SK-N-SH (cell line): ENCODE results near the gene PPIP5K2. TPM values are rescaled to one million over a fixed set of nuclear protein-coding genes. Genes with fewer than 3 reads are reported as not detected.

ENCODE experiments used
- CTCF ChIA-PET: fragments of 300-600, 350-600 bp; formaldehyde crosslinking; extraction: SDS; loops from one replicate; lab custom pipeline; 2021; lab: Yijun Ruan, JAX
- POLR2A ChIA-PET: fragments of 350-600 bp; sonication (Branson Sonifier 250); formaldehyde crosslinking; extraction: SDS; loops from one replicate; lab custom pipeline; 2020; ENCODE audit warnings: antibody characterized with exemption, inconsistent platforms; lab: Yijun Ruan, JAX
- DNase-seq: peaks from one replicate; pipeline ENCODE4 v3.0.0; 2012
- H2AFZ ChIP-seq: fragments of 200-600 bp; sonication (generic); 2 replicates; pipeline ENCODE4 v1.8.1; 2016; ENCODE audit warnings: antibody characterized with exemption, mild to moderate bottlenecking, low read depth
- H3F3A ChIP-seq: fragments of 200-600 bp; sonication (generic); replicated peaks from 2 replicates; pipeline ENCODE3; 2016; ENCODE audit warnings: antibody characterized with exemption, mild to moderate bottlenecking; ENCODE audit not compliant: insufficient read depth
- H3K27ac ChIP-seq, 2 experiments: fragments of 200-500 bp in 1 of 2; fragments of 200-600 bp in 1 of 2; sonication (Bioruptor generic) in 1 of 2; sonication (generic), shearing (Covaris generic) in 1 of 2; 2 replicates each; pipeline versions ENCODE4 v1.5.1 to v1.6.1; 2014 to 2016; ENCODE audit warnings: low read depth in 2 of 2, inconsistent platforms in 1 of 2, low read length in 1 of 2, mild to moderate bottlenecking in 1 of 2, mixed read lengths in 1 of 2
- H3K27me3 ChIP-seq: fragments of 200-600 bp; sonication (generic), shearing (Covaris generic); 2 replicates; pipeline ENCODE4 v1.6.1; 2016; ENCODE audit warnings: mixed run types; ENCODE audit not compliant: insufficient read depth
- H3K36me3 ChIP-seq, 2 experiments: fragments of 200-500 bp in 1 of 2; fragments of 200-600 bp in 1 of 2; sonication (Bioruptor generic) in 1 of 2; sonication (generic) in 1 of 2; replicated peaks in 1 of 2; 2 replicates each; pipeline versions ENCODE3 to v1.5.1; 2014 to 2016; ENCODE audit warnings: low read length in 1 of 2, mild to moderate bottlenecking in 1 of 2; ENCODE audit not compliant: insufficient read depth in 2 of 2, control insufficient read depth in 1 of 2
- H3K4me1 ChIP-seq, 2 experiments: fragments of 200-500 bp in 1 of 2; fragments of 200-600 bp in 1 of 2; sonication (Bioruptor generic) in 1 of 2; sonication (generic), shearing (Covaris generic) in 1 of 2; 2 replicates each; pipeline versions ENCODE4 v1.5.1 to v1.6.1; 2014 to 2016; ENCODE audit warnings: low read depth in 1 of 2, low read length in 1 of 2, mixed run types in 1 of 2; ENCODE audit not compliant: insufficient read depth in 2 of 2, control insufficient read depth in 1 of 2
- H3K4me2 ChIP-seq: fragments of 200-600 bp; sonication (generic), shearing (Covaris generic); 2 replicates; pipeline ENCODE4 v1.6.1; 2017; ENCODE audit warnings: mixed run types
- H3K4me3 ChIP-seq, 2 experiments: fragments of 200-500 bp in 1 of 2; fragments of 200-600 bp in 1 of 2; sonication (Bioruptor generic) in 1 of 2; sonication (generic), shearing (Covaris generic) in 1 of 2; 2 replicates each; pipeline versions ENCODE4 v1.5.1 to v1.8.1; 2014 to 2016; ENCODE audit warnings: low read depth in 2 of 2, inconsistent platforms in 1 of 2, low read length in 1 of 2, mild to moderate bottlenecking in 1 of 2, mixed read lengths in 1 of 2, moderate library complexity in 1 of 2
- H3K79me2 ChIP-seq: fragments of 200-600 bp; sonication (generic); 2 replicates; pipeline ENCODE4 v1.8.1; 2017; ENCODE audit warnings: mild to moderate bottlenecking; ENCODE audit not compliant: insufficient read depth
- H3K9ac ChIP-seq: fragments of 200-600 bp; sonication (generic); 2 replicates; pipeline ENCODE4 v1.6.1; 2017; ENCODE audit warnings: mixed run types
- H3K9me2 ChIP-seq: fragments of 200-600 bp; sonication (generic); 2 replicates; pipeline ENCODE4 v1.6.1; 2017; ENCODE audit warnings: mixed run types
- H3K9me3 ChIP-seq: fragments of 200-600 bp; sonication (generic); 2 replicates; pipeline ENCODE4 v1.6.1; 2017; ENCODE audit warnings: mixed run types, mild to moderate bottlenecking, moderate library complexity
- H4K20me1 ChIP-seq: fragments of 200-600 bp; sonication (generic); 2 replicates; pipeline ENCODE4 v1.6.1; 2017; ENCODE audit warnings: mild to moderate bottlenecking, mixed run types; ENCODE audit not compliant: insufficient read depth
- CHD2 ChIP-seq: fragments of 150-350 bp; IDR thresholded peaks from 2 replicates; pipeline ENCODE4 v1.6.1; 2018; ENCODE audit warnings: low read length; ENCODE audit not compliant: partially characterized antibody
- CTCF ChIP-seq: fragments of 200-600 bp; sonication (generic); IDR thresholded peaks from 2 replicates; pipeline ENCODE4 v1.6.1; 2017; ENCODE audit warnings: antibody characterized with exemption, mild to moderate bottlenecking, moderate library complexity
- ELF1 ChIP-seq: IDR thresholded peaks from 2 replicates; pipeline ENCODE4 v1.4.0; 2012
- EZH2phosphoT487 ChIP-seq: fragments of 200-600 bp; sonication (generic); IDR thresholded peaks from 2 replicates; pipeline ENCODE4 v1.6.1; 2017; ENCODE audit warnings: low read depth, mixed run types, mild to moderate bottlenecking, antibody characterized with exemption, moderate library complexity, borderline replicate concordance
- FOSL2 ChIP-seq: IDR thresholded peaks from 2 replicates; pipeline ENCODE4 v1.4.0; 2012; ENCODE audit warnings: low read depth, mild to moderate bottlenecking, moderate library complexity, borderline replicate concordance
- FOXJ3 ChIP-seq: sonication (generic); formaldehyde crosslinking; IDR thresholded peaks from 2 replicates; pipeline ENCODE4 v1.5.1; 2020; ENCODE audit warnings: mild to moderate bottlenecking, missing genetic modification reagents
- GABPA ChIP-seq: IDR thresholded peaks from 2 replicates; pipeline ENCODE4 v1.4.0; 2012; ENCODE audit warnings: low read depth, mild to moderate bottlenecking
- IRF3 ChIP-seq: fragments of 150-350 bp; IDR thresholded peaks from 2 replicates; pipeline ENCODE4 v1.6.1; 2016; ENCODE audit warnings: mild to moderate bottlenecking, low read depth, low read length
- JUND ChIP-seq: IDR thresholded peaks from 2 replicates; pipeline ENCODE4 v1.4.0; 2012
- MAX ChIP-seq: IDR thresholded peaks from 2 replicates; pipeline ENCODE4 v1.4.0; 2012; ENCODE audit warnings: low read depth
- MXI1 ChIP-seq: IDR thresholded peaks from 2 replicates; pipeline ENCODE4 v1.6.1; 2012; ENCODE audit warnings: mild to moderate bottlenecking, low read depth, low read length, improper control_type of control experiment
- NFIC ChIP-seq: IDR thresholded peaks from 2 replicates; pipeline ENCODE4 v1.4.0; 2012; ENCODE audit warnings: borderline replicate concordance
- NRF1 ChIP-seq: IDR thresholded peaks from 2 replicates; pipeline ENCODE4 v1.6.1; 2012; ENCODE audit warnings: low read depth, mild to moderate bottlenecking, low read length
- POLR2AphosphoS5 ChIP-seq: IDR thresholded peaks from 2 replicates; pipeline ENCODE4 v1.6.1; 2012; ENCODE audit warnings: low read depth, low read length
- RAD21 ChIP-seq: IDR thresholded peaks from 2 replicates; pipeline ENCODE4 v1.6.1; 2012; ENCODE audit warnings: mild to moderate bottlenecking, low read length
- RFX5 ChIP-seq: IDR thresholded peaks from 2 replicates; pipeline ENCODE4 v1.6.1; 2012; ENCODE audit warnings: mild to moderate bottlenecking, improper control_type of control experiment, low read length
- RXRA ChIP-seq: IDR thresholded peaks from 2 replicates; pipeline ENCODE4 v1.4.0; 2012; ENCODE audit warnings: low read depth, mild to moderate bottlenecking, borderline replicate concordance
- SIN3A ChIP-seq: IDR thresholded peaks from 2 replicates; pipeline ENCODE4 v1.6.1; 2012; ENCODE audit warnings: low read depth, mild to moderate bottlenecking, low read length, moderate library complexity, borderline replicate concordance
- TAF1 ChIP-seq: IDR thresholded peaks from 2 replicates; pipeline ENCODE4 v1.6.1; 2012; ENCODE audit warnings: low read depth, mild to moderate bottlenecking, low read length, moderate library complexity, borderline replicate concordance
- USF1 ChIP-seq: IDR thresholded peaks from 2 replicates; pipeline ENCODE4 v1.4.0; 2012; ENCODE audit warnings: low read depth, borderline replicate concordance
- USF2 ChIP-seq: fragments of 150-350 bp; IDR thresholded peaks from 2 replicates; pipeline ENCODE4 v1.6.1; 2017; ENCODE audit warnings: antibody characterized with exemption, low read length, low read depth, borderline replicate concordance
- YY1 ChIP-seq: IDR thresholded peaks from 2 replicates; pipeline ENCODE4 v1.4.0; 2012; ENCODE audit warnings: low read depth, mild to moderate bottlenecking
- whole genome bisulfite sequencing: methylation state at CpG from one replicate; pipeline ENCODE4 v1.1.6; 2017; ENCODE audit warnings: low lambda C conversion rate; 5-methylcytosine and 5-hydroxymethylcytosine counted together
- polyA plus RNA-seq, 3 experiments: library from polyadenylated mRNA; depleted of rRNA; stranded (reverse); fragments of >200 nt; gene quantifications; 2 replicates each; pipeline ENCODE4 v1.2.3, GENCODE V29; 2012

Gene PPIP5K2
- polyA plus RNA-seq, 1 of the 3 experiments (the other 2 are of a cell fraction): 18.2 TPM

GRCh38 chr5:103075442-103075841 lies 44.7 kb upstream of the PPIP5K2 start:
- Histone ChIP-seq H3K9me3 (peaks cover 7% of the 10 kb centered on the region; the same call in 1 of the 2 replicates), H3K9me2 (0 out of 2 replicates have a peak, but pooled peaks cover 1% of the 10 kb centered on the region), H3F3A (no peaks in the 10 kb centered on the region), H3K4me1 (no peaks in the 10 kb centered on the region), H3K27me3 (no peaks in the 10 kb centered on the region), H2AFZ (no peak overlapping the region), H3K4me2 (no peak overlapping the region), H3K4me3 (no peak overlapping the region), H4K20me1 (no peaks in the 10 kb centered on the region), H3K9ac (no peak overlapping the region), H3K36me3 (no peaks in the 10 kb centered on the region), H3K79me2 (no peaks in the 10 kb centered on the region), H3K27ac (no peak overlapping the region)
- CTCF ChIA-PET: no interaction called here
- DNase-seq: no peak
- no peak for TF ChIP-seq JUND
- no peak for TF ChIP-seq RAD21
- TF ChIP-seq NRF1: no peak
- WGBS: 51% methylated on average over 3 of the region's 4 CpGs
- POLR2A ChIA-PET: no interaction called here

GRCh38 chr5:103079796-103080195 lies 40.3 kb upstream of the PPIP5K2 start:
- CTCF ChIA-PET: no interaction called here
- no peaks in the 10 kb centered on the region for H3K79me2 ChIP-seq
- TF ChIP-seq EZH2phosphoT487 (no peak), CTCF (no peak), GABPA (no peak), TAF1 (no peak), IRF3 (no peak), ELF1 (no peak), FOSL2 (no peak), USF2 (no peak), MXI1 (no peak), CHD2 (no peak), FOXJ3 (no peak), MAX (no peak), USF1 (no peak), POLR2AphosphoS5 (no peak), SIN3A (no peak), NFIC (no peak), RXRA (no peak), RFX5 (no peak), YY1 (no peak)

More at GRCh38 chr5:103079796-103080195, 40.3 kb upstream of the PPIP5K2 start:
- 0 out of 2 replicates have a peak, but pooled peaks cover 2% of the 10 kb centered on the region for H3K9me2 ChIP-seq
- H3K27ac ChIP-seq: no peak overlapping the region
- H3K4me1 ChIP-seq: no peaks in the 10 kb centered on the region
- POLR2A ChIA-PET: no interaction called here
- H3K9ac ChIP-seq: no peak overlapping the region
- peaks cover 7% of the 10 kb centered on the region; the same call in 1 of the 2 replicates for H3K9me3 ChIP-seq
- no peak overlapping the region for H3K4me3 ChIP-seq
- no peaks in the 10 kb centered on the region for H4K20me1 ChIP-seq
- no peak overlapping the region for H2AFZ ChIP-seq
- H3K4me2 ChIP-seq: no peak overlapping the region
- H3K27me3 ChIP-seq: no peaks in the 10 kb centered on the region
- DNase-seq: no peak
- H3F3A ChIP-seq: no peaks in the 10 kb centered on the region
- peaks cover 0 to 9% of the 10 kb centered on the region in 2 experiments for H3K36me3 ChIP-seq
- 70% methylated on average over 2 of the region's 4 CpGs for WGBS
